ENCODE data around the gene ZNF92.
A peak's percentile ranks its signal among the peaks of the same experiment; 100 is the strongest.
"Not testable (repeated sequence)": the region's sequence is repeated elsewhere in the genome, so short reads cannot be mapped to it uniquely, and the experiment has no call there.

The ZNF92 gene

GRCh38 chr7:65444205-65444842 is 70.7 kb downstream of the ZNF92 start:
- DNase-seq (ENCODE audit: low read depth): no peak
- no peak for TF ChIP-seq CTCF (conservative IDR thresholded peaks at IDR 0.05; ENCODE audit: control insufficient read depth, insufficient read depth, low read depth, low read length)
- no peak overlapping the region for H3K4me3 ChIP-seq (ENCODE audit: control insufficient read depth, low read depth, low read length)

DNA sequence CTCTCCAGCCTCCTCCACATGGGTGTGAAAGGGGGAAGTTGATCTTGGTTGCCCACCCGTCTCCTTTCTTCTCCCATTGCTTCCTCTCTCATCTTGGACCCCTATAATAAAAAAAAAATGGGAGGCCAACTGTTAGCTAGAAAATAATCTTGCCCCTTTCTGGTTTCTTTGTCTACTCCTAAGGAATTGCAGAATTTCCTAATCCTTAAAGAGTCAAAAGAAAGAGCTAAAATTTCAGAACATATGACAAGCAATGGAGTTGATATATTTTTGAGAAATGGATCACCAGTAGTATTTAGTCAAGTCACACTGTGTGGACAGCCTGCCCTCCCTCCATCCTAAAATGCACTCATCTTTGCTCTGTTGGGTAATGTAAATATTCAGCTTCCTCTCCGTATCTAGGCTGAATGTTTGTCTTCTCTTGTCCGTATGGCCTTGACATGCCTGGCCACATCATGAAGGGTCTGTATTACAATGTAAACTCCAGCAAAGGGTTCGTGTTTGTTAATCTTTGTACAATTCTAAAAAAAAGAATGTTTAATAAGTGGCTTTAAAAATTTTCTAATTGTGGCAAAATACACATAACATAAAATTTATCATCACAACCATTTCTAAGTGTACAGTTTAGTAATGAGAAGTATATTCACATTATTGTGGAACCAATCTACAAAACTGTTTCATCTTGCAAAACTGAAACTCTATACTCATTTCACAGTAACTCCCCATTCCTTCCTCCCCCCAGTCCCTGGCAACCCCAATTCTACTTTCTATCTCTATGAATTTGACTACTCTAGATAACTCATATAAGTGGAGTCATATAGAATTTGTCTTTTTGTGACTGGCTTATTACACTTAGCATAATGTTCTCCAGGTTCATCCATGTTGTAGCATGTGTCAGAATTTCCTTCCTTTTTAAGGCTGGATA is 71.5 kb downstream of the ZNF92 start:
- no peak for DNase-seq (ENCODE audit: low read depth)
- no peak overlapping the region for H3K4me3 ChIP-seq (ENCODE audit: control insufficient read depth, low read depth, low read length)
- no peak for TF ChIP-seq CTCF (conservative IDR thresholded peaks at IDR 0.05; ENCODE audit: control insufficient read depth, insufficient read depth, low read depth, low read length)

GRCh38 chr7:65447041-65447440 is 73.4 kb downstream of the ZNF92 start:
- peak; percentile 48 for DNase-seq (ENCODE audit: low read depth)

DNA sequence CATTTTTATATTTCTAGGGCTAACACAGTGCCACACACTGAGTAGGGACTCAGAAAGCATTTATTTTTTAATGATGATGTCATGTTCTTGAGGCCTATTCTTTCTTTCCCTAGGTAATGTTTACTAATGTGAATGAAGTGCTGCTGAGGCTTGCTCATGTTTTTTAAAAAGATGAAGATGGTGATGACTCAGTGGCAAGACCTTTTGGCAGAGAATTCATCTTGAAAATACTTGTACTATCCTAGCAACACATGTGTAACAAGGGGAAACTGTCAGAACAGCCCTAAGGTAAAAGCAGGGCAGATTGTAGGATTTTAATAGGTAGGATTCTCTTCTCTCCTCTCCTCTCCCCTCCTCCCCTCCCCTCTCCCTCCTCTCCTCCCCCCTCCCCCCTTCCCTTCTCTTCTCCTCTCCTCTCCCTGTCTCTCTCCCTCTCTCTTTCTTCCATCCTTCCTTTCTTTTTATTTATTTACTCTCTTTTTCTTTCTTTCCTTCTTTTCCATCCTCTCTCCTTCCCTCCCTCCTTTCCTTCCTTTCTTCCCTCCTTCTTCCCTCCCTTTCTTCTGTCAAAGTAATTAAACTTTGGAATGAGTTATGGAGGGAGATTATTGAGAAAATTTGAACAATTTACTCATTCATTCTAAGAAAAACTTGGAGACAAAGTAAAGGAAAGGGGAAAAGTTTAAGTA is 75.3 kb downstream of the ZNF92 start:
- no peak overlapping the region for H3K4me3 ChIP-seq (ENCODE audit: control insufficient read depth, low read depth, low read length)
- no peak for TF ChIP-seq CTCF (conservative IDR thresholded peaks at IDR 0.05; ENCODE audit: control insufficient read depth, insufficient read depth, low read depth, low read length)
- DNase-seq (ENCODE audit: low read depth): peak; percentile 87

More at GRCh38 chr7:65447041-65447440, 73.4 kb downstream of the ZNF92 start:
- peak; percentile 42 for TF ChIP-seq CTCF (conservative IDR thresholded peaks at IDR 0.05; ENCODE audit: control insufficient read depth, insufficient read depth, low read depth, low read length)
- not testable (repeated sequence) for H3K4me3 ChIP-seq (ENCODE audit: control insufficient read depth, low read depth, low read length)

- DNase-seq (ENCODE audit: low read depth): no peak
- no peak overlapping the region for H3K4me3 ChIP-seq (ENCODE audit: control insufficient read depth, low read depth, low read length)
- TF ChIP-seq CTCF (conservative IDR thresholded peaks at IDR 0.05; ENCODE audit: control insufficient read depth, insufficient read depth, low read depth, low read length): no peak
Observed at GRCh38 chr7:65449505-65449852, 75.8 kb downstream of the ZNF92 start.
